Measurements from ENCODE around the gene TEAD4.
"Not testable (repeated sequence)": the region's sequence is repeated elsewhere in the genome, so short reads cannot be mapped to it uniquely, and the experiment has no call there.

Gene TEAD4

GRCh38 chr12:3055026-3055703 is 96.0 kb downstream of the TEAD4 start:
- DNase-seq (ENCODE audit: extremely low read depth, low read depth) = no peak

GRCh38 chr12:3055704-3056467 is 96.7 kb downstream of the TEAD4 start:
- no peak for TF ChIP-seq CTCF (IDR thresholded peaks at IDR 0.05; ENCODE audit: low read depth, low read length)
- no peak for DNase-seq (ENCODE audit: extremely low read depth, low read depth)

More at GRCh38 chr12:3055026-3055703, 96.0 kb downstream of the TEAD4 start:
- TF ChIP-seq CTCF (IDR thresholded peaks at IDR 0.05; ENCODE audit: low read depth, low read length) = no peak

- no peak for TF ChIP-seq CTCF (IDR thresholded peaks at IDR 0.05; ENCODE audit: low read depth, low read length)
- DNase-seq (ENCODE audit: extremely low read depth, low read depth) = no peak
These were observed 101.9 kb downstream of the TEAD4 start for GRCh38 chr12:3061059-3061458.

GRCh38 chr12:3061501-3062215 is 102.5 kb downstream of the TEAD4 start:
- TF ChIP-seq CTCF (IDR thresholded peaks at IDR 0.05; ENCODE audit: low read depth, low read length) = no peak
- no peak for DNase-seq (ENCODE audit: extremely low read depth, low read depth)

GRCh38 chr12:3065300-3065699 is 106.1 kb downstream of the TEAD4 start:
- TF ChIP-seq CTCF (IDR thresholded peaks at IDR 0.05; ENCODE audit: low read depth, low read length) = no peak
- DNase-seq (ENCODE audit: extremely low read depth, low read depth) = no peak

- not testable (repeated sequence) for DNase-seq (ENCODE audit: extremely low read depth, low read depth)
These were observed 106.6 kb downstream of the TEAD4 start for GRCh38 chr12:3065846-3066245.

GRCh38 chr12:3069714-3070113 is 110.5 kb downstream of the TEAD4 start:
- no peak for TF ChIP-seq CTCF (IDR thresholded peaks at IDR 0.05; ENCODE audit: low read depth, low read length)
- no peak for DNase-seq (ENCODE audit: extremely low read depth, low read depth)

Data from AG09319 (cell line).